Activated T-cell treated with anti-CD3 and anti-CD28 coated beads, Interleukin-2, amount 50 U/mL, for 72 hours (primary cell): ENCODE data around the gene TMEM179B. TPM values are rescaled to one million over a fixed set of nuclear protein-coding genes. Genes with fewer than 3 reads are reported as not detected.
A peak's percentile ranks its signal among the peaks of the same experiment; 100 is the strongest.

Experiments used
- ATAC-seq, 2 donors: fragments of 150-1000 bp; cut with Tn5 transposase; replicated peaks in 1 of 2; 2 replicates each; pipeline ENCODE4 v1.10.0; 2021; ENCODE audit warnings: moderate library complexity in 2 of 2, mild to moderate bottlenecking in 1 of 2
- DNase-seq, 2 donors: peaks; one replicate each; pipeline ENCODE4 v3.0.0; 2021 to 2022; ENCODE audit warnings: mixed read lengths in 1 of 2
- H3K27ac Mint-ChIP-seq: one replicate; pipeline ENCODE4 v1.8.0; 2022; ENCODE audit warnings: mild to moderate bottlenecking, moderate library complexity, mixed read lengths
- H3K27me3 Mint-ChIP-seq: one replicate; pipeline ENCODE4 v1.8.0; 2022; ENCODE audit warnings: low read depth, mixed read lengths
- H3K36me3 Mint-ChIP-seq, 2 donors: one replicate each; pipeline ENCODE4 v1.8.0; 2022; ENCODE audit warnings: mixed read lengths in 2 of 2, mild to moderate bottlenecking in 1 of 2; ENCODE audit not compliant: insufficient read depth in 2 of 2
- H3K4me1 Mint-ChIP-seq: one replicate; pipeline ENCODE4 v1.8.0; 2022; ENCODE audit warnings: low read depth, mixed read lengths
- H3K4me3 Mint-ChIP-seq, 2 donors: one replicate each; pipeline ENCODE4 v1.8.0; 2022; ENCODE audit warnings: mild to moderate bottlenecking in 2 of 2, mixed read lengths in 2 of 2, moderate library complexity in 2 of 2
- H3K9me3 Mint-ChIP-seq, 2 donors: one replicate each; pipeline ENCODE4 v1.8.0; 2022; ENCODE audit warnings: mixed read lengths in 2 of 2
- total RNA-seq, 2 donors: library from RNA; stranded (reverse); gene quantifications; one replicate each; pipeline ENCODE4 v1.2.3, GENCODE V29; 2022

Gene TMEM179B
- total RNA-seq, 2 donors from 2014 or later, result 18.8 to 23.1 TPM

- H3K9me3 Mint-ChIP-seq, result no peaks in the 10 kb centered on the region
- H3K27ac Mint-ChIP-seq, result peak overlapping the region; percentile 96
- H3K4me1 Mint-ChIP-seq, result peaks cover 38% of the 10 kb centered on the region
- no peaks in the 10 kb centered on the region for H3K27me3 Mint-ChIP-seq
- peaks cover 9 to 24% of the 10 kb centered on the region in 2 donors for H3K36me3 Mint-ChIP-seq
- peak overlapping the region; percentile 87 to 100 for H3K4me3 Mint-ChIP-seq
- DNase-seq, result no peak
- ATAC-seq, result no peak
Observed at GRCh38 chr11:62830904-62831519, 43.8 kb downstream of the TMEM179B start.

DNA sequence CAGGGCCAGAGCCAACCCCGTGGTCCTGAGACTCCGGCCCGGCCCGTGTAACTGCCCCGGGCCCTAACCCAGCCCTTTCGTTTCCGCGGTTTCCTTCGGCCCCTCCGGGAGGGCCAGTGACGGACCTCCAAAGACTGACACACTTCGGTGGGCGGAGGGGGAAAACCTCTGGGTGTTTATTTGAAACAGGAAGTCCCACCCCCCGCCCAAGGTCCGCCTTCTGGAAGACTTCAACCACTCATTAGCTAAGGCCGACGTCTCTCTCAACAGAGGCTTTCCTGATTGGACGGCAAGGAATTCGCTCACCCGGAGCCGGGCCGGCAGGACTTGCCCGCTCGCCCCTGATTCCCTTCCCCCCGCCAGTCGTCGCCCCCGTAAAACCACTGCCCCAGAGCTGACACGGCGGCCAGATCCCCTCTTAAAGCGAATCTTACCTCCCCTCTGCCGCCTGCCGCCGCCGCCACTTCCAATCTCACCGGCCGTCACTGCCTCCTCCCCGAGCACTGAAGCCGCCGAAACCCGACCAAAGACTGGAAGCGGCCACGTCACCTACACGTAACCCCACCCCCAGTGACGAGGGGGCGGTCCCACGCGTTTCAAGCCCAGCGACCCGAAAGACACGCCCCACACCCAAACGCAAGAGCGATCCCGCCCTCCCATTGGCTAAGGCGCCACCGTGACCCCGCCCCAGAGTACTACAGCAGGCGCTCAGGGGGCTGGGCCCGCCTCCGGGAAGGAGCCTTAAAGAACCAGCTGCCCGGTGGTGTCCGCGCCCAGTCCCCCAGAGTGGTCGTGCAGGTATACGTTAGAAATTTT, 44.5 kb downstream of the TMEM179B start, which contains the start of gene STX5:
STX5 (minus strand) TSS at position 532 of the 816 bp plus-strand sequence. CDS start 808 bp downstream, outside the sequence.
- Mint-ChIP-seq H3K4me3 (peak within 1 kb of the TSS; percentile 87 to 100), H3K4me1 (peaks cover 41% of the 10 kb centered on the region), H3K27ac (peak within 1 kb of the TSS; percentile 96), H3K36me3 (peaks cover 9 to 26% of the 10 kb centered on the region in 2 donors), H3K27me3 (no peaks in the 10 kb centered on the region), H3K9me3 (no peaks in the 10 kb centered on the region)
- peak; percentile 90 to 93 for ATAC-seq
- peak; percentile 100 for DNase-seq

- ATAC-seq, result no peak
- peak within 1 kb of the TSS; percentile 87 to 100 for H3K4me3 Mint-ChIP-seq
- peaks cover 47% of the 10 kb centered on the region for H3K4me1 Mint-ChIP-seq
- no peak for DNase-seq
- H3K27me3 Mint-ChIP-seq, result no peaks in the 10 kb centered on the region
- peak within 1 kb of the TSS; percentile 96 for H3K27ac Mint-ChIP-seq
- peaks cover 8 to 23% of the 10 kb centered on the region in 2 donors for H3K36me3 Mint-ChIP-seq
- no peaks in the 10 kb centered on the region for H3K9me3 Mint-ChIP-seq
Observed at GRCh38 chr11:62832336-62833234, 45.4 kb downstream of the TMEM179B start, which contains the start of gene TEX54. Gene TEX54 (minus strand): TSS chr11:62832841.

DNA sequence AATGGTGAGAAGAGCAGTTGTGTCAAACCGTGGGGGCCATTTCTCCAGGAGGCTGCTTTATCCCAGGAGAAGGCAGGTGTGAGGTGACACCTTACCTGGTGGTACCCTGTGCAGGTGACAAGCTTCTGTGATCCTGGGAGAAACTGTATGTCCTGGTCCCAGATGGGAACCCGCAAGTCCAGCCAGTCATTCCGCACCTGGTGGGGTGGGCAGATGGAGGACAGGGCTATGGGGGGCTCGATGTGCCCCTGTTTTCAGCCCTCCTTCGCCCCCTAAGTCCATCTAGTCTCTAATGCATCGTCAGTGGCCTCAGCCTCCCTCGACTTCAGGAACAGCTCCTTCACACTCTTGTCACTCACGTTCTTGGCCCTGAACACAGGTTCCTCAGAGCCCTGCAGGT, 48.1 kb downstream of the TMEM179B start:
- Mint-ChIP-seq H3K4me1 (peaks cover 57% of the 10 kb centered on the region), H3K4me3 (no peak overlapping the region), H3K36me3 (peaks cover 12 to 24% of the 10 kb centered on the region in 2 donors), H3K9me3 (no peaks in the 10 kb centered on the region), H3K27me3 (no peaks in the 10 kb centered on the region), H3K27ac (no peak overlapping the region)
- DNase-seq (no peak), ATAC-seq (no peak)

DNA sequence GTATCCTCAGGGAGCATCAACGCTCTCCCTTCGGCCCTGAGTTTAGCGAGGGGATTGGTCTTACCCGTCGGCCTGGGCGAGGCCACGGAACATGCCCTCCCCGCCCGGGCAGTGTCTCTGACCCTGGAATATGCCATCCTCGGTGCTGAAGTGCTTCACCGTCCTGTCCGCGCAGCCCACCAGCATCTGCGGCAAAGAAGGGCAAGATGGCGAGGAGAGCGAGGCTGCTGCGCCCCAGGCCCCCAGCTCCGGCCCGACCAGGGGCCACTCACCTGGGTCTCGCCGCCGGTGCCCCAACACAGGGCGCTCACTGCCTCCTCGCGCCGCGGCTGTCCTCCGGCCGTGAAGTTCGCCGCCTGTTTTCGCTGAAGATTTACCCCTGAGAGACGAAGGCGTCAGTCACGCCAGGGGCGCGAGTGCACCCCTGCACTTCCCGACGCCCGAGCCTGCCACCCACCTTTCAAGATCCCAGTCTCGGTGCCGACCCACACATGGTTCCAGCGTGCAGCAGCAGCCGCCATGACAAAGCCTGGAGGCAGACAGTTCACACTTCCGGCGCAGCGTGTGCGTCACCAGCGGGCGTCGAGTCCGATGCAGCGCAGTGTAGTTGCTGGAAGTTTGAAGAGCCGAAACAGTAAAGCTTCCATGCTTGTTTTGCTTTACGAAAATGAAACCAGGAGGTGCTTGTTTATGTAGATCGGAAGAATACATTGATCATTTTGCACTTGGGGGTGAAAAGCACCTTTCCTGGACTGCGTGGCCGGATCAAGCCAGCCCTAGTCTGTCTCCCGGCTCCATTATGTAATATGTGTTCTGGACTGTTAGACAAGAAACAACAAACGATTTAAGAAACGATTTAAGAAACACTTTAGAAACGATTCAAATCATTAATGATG, 52.1 kb downstream of the TMEM179B start, which contains the start of gene WDR74:
WDR74 (minus strand) TSS at position 541 of the 896 bp plus-strand sequence; CDS start at position 521, 20 bp downstream.
- ATAC-seq (peak; percentile 28 to 33), DNase-seq (peak; percentile 89 to 90)
- Mint-ChIP-seq H3K27ac (no peak within 1 kb of the TSS), H3K4me1 (peaks cover 49% of the 10 kb centered on the region), H3K36me3 (peaks cover 10 to 15% of the 10 kb centered on the region in 2 donors), H3K4me3 (no peak within 1 kb of the TSS), H3K9me3 (no peaks in the 10 kb centered on the region), H3K27me3 (no peaks in the 10 kb centered on the region)

Other genes starting within 250 kb of the TMEM179B start
- 100 to 1,000 TPM in 1 of 2 donors, 10 to 100 TPM in 1; 80.3 to 131 TPM for gene AHNAK, start 240.6 kb upstream of the TMEM179B start, total RNA-seq
- 1,000 to 10,000 TPM; 2,565 to 2,667 TPM for gene EEF1G, start 213.5 kb upstream of the TMEM179B start, total RNA-seq
- gene TUT1, start 195.9 kb upstream of the TMEM179B start, total RNA-seq, result 10 to 100 TPM; 32.8 to 36.8 TPM
- 100 to 1,000 TPM; 173 to 241 TPM for gene MTA2, start 185.5 kb upstream of the TMEM179B start, total RNA-seq
- 100 to 1,000 TPM; 132 to 148 TPM for gene EML3, start 174.6 kb upstream of the TMEM179B start, total RNA-seq
- 1 to 10 TPM; 5.1 to 6.7 TPM for gene ROM1, start 174.1 kb upstream of the TMEM179B start, total RNA-seq
- 10 to 100 TPM; 72.2 to 79.9 TPM for gene B3GAT3, start 165.4 kb upstream of the TMEM179B start, total RNA-seq
- gene GANAB, start 140.8 kb upstream of the TMEM179B start, total RNA-seq, result 100 to 1,000 TPM; 310 to 312 TPM
- 10 to 100 TPM; 25.0 to 26.1 TPM for gene INTS5, start 134.1 kb upstream of the TMEM179B start, total RNA-seq
- 10 to 100 TPM; 59.2 to 62.1 TPM for gene C11orf98, start 122.2 kb upstream of the TMEM179B start, total RNA-seq
- 10 to 100 TPM; 35.2 to 46.0 TPM for gene CSKMT, start 122.1 kb upstream of the TMEM179B start, total RNA-seq
- gene UQCC3, start 115.7 kb upstream of the TMEM179B start, total RNA-seq, result 1 to 10 TPM; 5.6 to 7.1 TPM
- 10 to 100 TPM in 1 of 2 donors, 1 to 10 TPM in 1; 9.9 to 13.0 TPM for gene LBHD1, start 115.1 kb upstream of the TMEM179B start, total RNA-seq
- gene UBXN1, start 108.3 kb upstream of the TMEM179B start, total RNA-seq, result 100 to 1,000 TPM; 154 to 163 TPM
- under 1 TPM; 0.12 to 0.38 TPM for gene LRRN4CL, start 97.9 kb upstream of the TMEM179B start, total RNA-seq
- 10 to 100 TPM; 38.4 to 40.7 TPM for gene BSCL2, start 80.0 kb upstream of the TMEM179B start, total RNA-seq
- not detected for gene GNG3, start 79.7 kb upstream of the TMEM179B start, total RNA-seq
- 10 to 100 TPM; 56.7 to 66.8 TPM for gene HNRNPUL2, start 59.9 kb upstream of the TMEM179B start, total RNA-seq
- gene TTC9C, start 58.9 kb upstream of the TMEM179B start, total RNA-seq, result 10 to 100 TPM; 67.3 to 68.9 TPM
- 10 to 100 TPM; 12.2 to 12.4 TPM for gene ZBTB3, start 33.2 kb upstream of the TMEM179B start, total RNA-seq
- gene POLR2G, start 25.8 kb upstream of the TMEM179B start, total RNA-seq, result 100 to 1,000 TPM; 105 to 107 TPM
- gene TAF6L, start 16.0 kb upstream of the TMEM179B start, total RNA-seq, result 10 to 100 TPM; 13.6 to 15.5 TPM
- gene TMEM223, start 4.6 kb downstream of the TMEM179B start, total RNA-seq, result 10 to 100 TPM in 1 of 2 donors, 1 to 10 TPM in 1; 8.4 to 10.8 TPM
- gene NXF1, start 18.0 kb downstream of the TMEM179B start, total RNA-seq, result 100 to 1,000 TPM; 117 to 131 TPM
- 10 to 100 TPM; 53.9 to 70.1 TPM for gene STX5, start 44.6 kb downstream of the TMEM179B start, total RNA-seq
- 1 to 10 TPM in 1 of 2 donors, under 1 TPM in 1; 0.77 to 1.5 TPM for gene TEX54, start 45.4 kb downstream of the TMEM179B start, total RNA-seq
- 100 to 1,000 TPM; 101 to 104 TPM for gene WDR74, start 52.2 kb downstream of the TMEM179B start, total RNA-seq
- gene SLC3A2, start 93.5 kb downstream of the TMEM179B start, total RNA-seq, result 100 to 1,000 TPM; 730 to 898 TPM
- gene CHRM1, start 134.0 kb downstream of the TMEM179B start, total RNA-seq, result not detected
- gene SLC22A6, start 197.6 kb downstream of the TMEM179B start, total RNA-seq, result not detected
- gene SLC22A8, start 228.4 kb downstream of the TMEM179B start, total RNA-seq, result not detected